Measurements from ENCODE around the gene TNPO2. TPM values are rescaled to one million over a fixed set of nuclear protein-coding genes. Genes with fewer than 3 reads are reported as not detected.

TNPO2 gene
- total and polyA plus RNA-seq, 2 of the 13 experiments (the other 11 are each of a cell fraction or from before 2014, with no cell fraction given): 31.7 to 61.0 TPM

DNA sequence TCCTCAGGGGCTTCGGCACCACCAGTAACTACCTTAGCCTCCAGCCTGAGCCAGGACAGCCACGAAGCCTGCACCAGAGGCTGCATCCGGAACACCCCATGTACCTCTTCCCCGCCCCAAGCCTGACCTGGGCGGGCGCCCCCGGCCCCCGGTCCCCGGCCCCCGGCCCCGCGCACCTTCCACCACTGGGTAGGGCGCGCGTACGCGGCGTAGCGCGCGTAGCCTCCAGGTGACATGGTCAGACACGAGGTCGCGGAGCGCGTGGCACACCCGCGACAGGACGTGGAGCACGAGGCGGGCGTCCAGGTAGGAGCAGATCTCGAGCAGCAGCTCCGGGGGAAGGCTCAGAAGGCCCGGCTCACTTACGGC, 27.8 kb downstream of the TNPO2 start:
- ATAC-seq (peak; percentile 45), DNase-seq (ENCODE audit: low spot score) (no peak), FAIRE-seq (no peak)
- in situ Hi-C loops (cut with HindIII; ENCODE audit: extremely low pct_ligation_motif_present, low pct_unique_long_range_greater_than_20kb): no loop called here
- no TSS peak for BruUV-seq (replicated peaks)
- CTCF ChIA-PET (ENCODE audit: low intra/inter-chr PET ratio, low total read pairs): no interaction called here
- H3K36me3 ChIP-seq (replicated peaks in 1 of 2; ENCODE audit: control insufficient read depth in 1 of 2, insufficient read depth in 2 of 2, low read length in 2 of 2): peaks cover 6 to 9% of the 10 kb centered on the region in 2 experiments; a peak in 3 of 5 replicates
- H3K4me1 ChIP-seq (ENCODE audit: insufficient read depth, low read length): peaks cover 16% of the 10 kb centered on the region
- no peaks in the 10 kb centered on the region for H3K9me3 ChIP-seq (ENCODE audit: low read length)
- intact Hi-C loops (cut with micrococcal nuclease; ENCODE audit: unreplicated experiment): no loop called here
- H3K4me2 ChIP-seq (ENCODE audit: low read depth, low read length): peak overlapping the region; percentile 86
- peak overlapping the region; percentile 81 for H3K9ac ChIP-seq (ENCODE audit: insufficient read depth, low read depth, low read length)
- H4K20me1 ChIP-seq (ENCODE audit: insufficient read depth, low read length): no peaks in the 10 kb centered on the region
- peaks cover 4% of the 10 kb centered on the region for H3K79me2 ChIP-seq (ENCODE audit: insufficient read depth, low read length)
- H3K4me3 ChIP-seq (replicated peaks in 1 of 3; ENCODE audit: insufficient read depth in 1 of 3, low read depth in 2 of 3, low read length in 3 of 3): peak overlapping the region; percentile 79 to 100 (median 92)
- no peaks in the 10 kb centered on the region; a peak in 1 of 5 replicates for H3K27me3 ChIP-seq (ENCODE audit: control insufficient read depth in 1 of 2, insufficient read depth in 2 of 2, low read length in 2 of 2)
- POLR2A ChIA-PET: interaction anchor here (1.0 to 2.5 kb wide), 6 partner anchors 10 to 38 kb away, joined by 3 to 9 read pairs (median 6); partner anchors contain the start of genes DHPS, TNPO2 and TRIR
- WGBS (ENCODE audit: low lambda C conversion rate): 4% methylated on average over 3 of the region's 36 CpGs
- no peak overlapping the region for H2AFZ ChIP-seq (ENCODE audit: low read length)
- H3K27ac ChIP-seq (ENCODE audit: extremely low read length, insufficient read depth, low read length): peak overlapping the region; percentile 76
- TF ChIP-seq, protein P1, sequence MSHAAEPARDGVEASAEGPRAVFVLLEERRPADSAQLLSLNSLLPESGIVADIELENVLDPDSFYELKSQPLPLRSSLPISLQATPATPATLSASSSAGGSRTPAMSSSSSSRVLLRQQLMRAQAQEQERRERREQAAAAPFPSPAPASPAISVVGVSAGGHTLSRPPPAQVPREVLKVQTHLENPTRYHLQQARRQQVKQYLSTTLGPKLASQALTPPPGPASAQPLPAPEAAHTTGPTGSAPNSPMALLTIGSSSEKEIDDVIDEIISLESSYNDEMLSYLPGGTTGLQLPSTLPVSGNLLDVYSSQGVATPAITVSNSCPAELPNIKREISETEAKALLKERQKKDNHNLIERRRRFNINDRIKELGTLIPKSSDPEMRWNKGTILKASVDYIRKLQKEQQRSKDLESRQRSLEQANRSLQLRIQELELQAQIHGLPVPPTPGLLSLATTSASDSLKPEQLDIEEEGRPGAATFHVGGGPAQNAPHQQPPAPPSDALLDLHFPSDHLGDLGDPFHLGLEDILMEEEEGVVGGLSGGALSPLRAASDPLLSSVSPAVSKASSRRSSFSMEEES (CRISPR knock-in tag; IDR thresholded peaks at IDR 0.05): no peak
- TF ChIP-seq, protein P2, sequence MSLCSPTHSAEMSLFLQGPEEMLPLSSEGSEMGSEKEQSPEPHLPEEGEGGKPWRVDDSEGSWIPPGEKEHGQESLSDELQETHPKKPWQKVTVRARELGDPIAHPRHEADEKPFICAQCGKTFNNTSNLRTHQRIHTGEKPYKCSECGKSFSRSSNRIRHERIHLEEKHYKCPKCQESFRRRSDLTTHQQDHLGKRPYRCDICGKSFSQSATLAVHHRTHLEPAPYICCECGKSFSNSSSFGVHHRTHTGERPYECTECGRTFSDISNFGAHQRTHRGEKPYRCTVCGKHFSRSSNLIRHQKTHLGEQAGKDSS (CRISPR knock-in tag; IDR thresholded peaks at IDR 0.05; ENCODE audit: borderline replicate concordance, low read depth): no peak
- TF ChIP-seq, protein P3, sequence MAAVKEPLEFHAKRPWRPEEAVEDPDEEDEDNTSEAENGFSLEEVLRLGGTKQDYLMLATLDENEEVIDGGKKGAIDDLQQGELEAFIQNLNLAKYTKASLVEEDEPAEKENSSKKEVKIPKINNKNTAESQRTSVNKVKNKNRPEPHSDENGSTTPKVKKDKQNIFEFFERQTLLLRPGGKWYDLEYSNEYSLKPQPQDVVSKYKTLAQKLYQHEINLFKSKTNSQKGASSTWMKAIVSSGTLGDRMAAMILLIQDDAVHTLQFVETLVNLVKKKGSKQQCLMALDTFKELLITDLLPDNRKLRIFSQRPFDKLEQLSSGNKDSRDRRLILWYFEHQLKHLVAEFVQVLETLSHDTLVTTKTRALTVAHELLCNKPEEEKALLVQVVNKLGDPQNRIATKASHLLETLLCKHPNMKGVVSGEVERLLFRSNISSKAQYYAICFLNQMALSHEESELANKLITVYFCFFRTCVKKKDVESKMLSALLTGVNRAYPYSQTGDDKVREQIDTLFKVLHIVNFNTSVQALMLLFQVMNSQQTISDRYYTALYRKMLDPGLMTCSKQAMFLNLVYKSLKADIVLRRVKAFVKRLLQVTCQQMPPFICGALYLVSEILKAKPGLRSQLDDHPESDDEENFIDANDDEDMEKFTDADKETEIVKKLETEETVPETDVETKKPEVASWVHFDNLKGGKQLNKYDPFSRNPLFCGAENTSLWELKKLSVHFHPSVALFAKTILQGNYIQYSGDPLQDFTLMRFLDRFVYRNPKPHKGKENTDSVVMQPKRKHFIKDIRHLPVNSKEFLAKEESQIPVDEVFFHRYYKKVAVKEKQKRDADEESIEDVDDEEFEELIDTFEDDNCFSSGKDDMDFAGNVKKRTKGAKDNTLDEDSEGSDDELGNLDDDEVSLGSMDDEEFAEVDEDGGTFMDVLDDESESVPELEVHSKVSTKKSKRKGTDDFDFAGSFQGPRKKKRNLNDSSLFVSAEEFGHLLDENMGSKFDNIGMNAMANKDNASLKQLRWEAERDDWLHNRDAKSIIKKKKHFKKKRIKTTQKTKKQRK (IDR thresholded peaks at IDR 0.05; ENCODE audit: low read length): no peak
- TF ChIP-seq ZNF501 (CRISPR knock-in tag; IDR thresholded peaks at IDR 0.05) (no peak), ZNF138 (CRISPR knock-in tag; IDR thresholded peaks at IDR 0.05; ENCODE audit: low read depth) (no peak), ZNF224 (CRISPR knock-in tag; IDR thresholded peaks at IDR 0.05) (no peak), MYC (CRISPR knock-in tag; IDR thresholded peaks at IDR 0.05; ENCODE audit: borderline replicate concordance) (peak; percentile 56; the same call in 1 of the 2 replicates), RBAK (CRISPR knock-in tag; IDR thresholded peaks at IDR 0.05) (no peak), ZNF34 (CRISPR knock-in tag; IDR thresholded peaks at IDR 0.05; ENCODE audit: borderline replicate concordance) (0 out of 2 replicates have a peak, but pooled peaks have one; percentile 43), ZNF781 (CRISPR knock-in tag; IDR thresholded peaks at IDR 0.05; ENCODE audit: borderline replicate concordance, not compliant biosample characterization) (no peak), MEIS2 (CRISPR knock-in tag; IDR thresholded peaks at IDR 0.05) (no peak)
- TF ChIP-seq, protein P4, sequence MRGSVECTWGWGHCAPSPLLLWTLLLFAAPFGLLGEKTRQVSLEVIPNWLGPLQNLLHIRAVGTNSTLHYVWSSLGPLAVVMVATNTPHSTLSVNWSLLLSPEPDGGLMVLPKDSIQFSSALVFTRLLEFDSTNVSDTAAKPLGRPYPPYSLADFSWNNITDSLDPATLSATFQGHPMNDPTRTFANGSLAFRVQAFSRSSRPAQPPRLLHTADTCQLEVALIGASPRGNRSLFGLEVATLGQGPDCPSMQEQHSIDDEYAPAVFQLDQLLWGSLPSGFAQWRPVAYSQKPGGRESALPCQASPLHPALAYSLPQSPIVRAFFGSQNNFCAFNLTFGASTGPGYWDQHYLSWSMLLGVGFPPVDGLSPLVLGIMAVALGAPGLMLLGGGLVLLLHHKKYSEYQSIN (CRISPR knock-in tag; IDR thresholded peaks at IDR 0.05; ENCODE audit: borderline replicate concordance): no peak
- TF ChIP-seq, protein P5, sequence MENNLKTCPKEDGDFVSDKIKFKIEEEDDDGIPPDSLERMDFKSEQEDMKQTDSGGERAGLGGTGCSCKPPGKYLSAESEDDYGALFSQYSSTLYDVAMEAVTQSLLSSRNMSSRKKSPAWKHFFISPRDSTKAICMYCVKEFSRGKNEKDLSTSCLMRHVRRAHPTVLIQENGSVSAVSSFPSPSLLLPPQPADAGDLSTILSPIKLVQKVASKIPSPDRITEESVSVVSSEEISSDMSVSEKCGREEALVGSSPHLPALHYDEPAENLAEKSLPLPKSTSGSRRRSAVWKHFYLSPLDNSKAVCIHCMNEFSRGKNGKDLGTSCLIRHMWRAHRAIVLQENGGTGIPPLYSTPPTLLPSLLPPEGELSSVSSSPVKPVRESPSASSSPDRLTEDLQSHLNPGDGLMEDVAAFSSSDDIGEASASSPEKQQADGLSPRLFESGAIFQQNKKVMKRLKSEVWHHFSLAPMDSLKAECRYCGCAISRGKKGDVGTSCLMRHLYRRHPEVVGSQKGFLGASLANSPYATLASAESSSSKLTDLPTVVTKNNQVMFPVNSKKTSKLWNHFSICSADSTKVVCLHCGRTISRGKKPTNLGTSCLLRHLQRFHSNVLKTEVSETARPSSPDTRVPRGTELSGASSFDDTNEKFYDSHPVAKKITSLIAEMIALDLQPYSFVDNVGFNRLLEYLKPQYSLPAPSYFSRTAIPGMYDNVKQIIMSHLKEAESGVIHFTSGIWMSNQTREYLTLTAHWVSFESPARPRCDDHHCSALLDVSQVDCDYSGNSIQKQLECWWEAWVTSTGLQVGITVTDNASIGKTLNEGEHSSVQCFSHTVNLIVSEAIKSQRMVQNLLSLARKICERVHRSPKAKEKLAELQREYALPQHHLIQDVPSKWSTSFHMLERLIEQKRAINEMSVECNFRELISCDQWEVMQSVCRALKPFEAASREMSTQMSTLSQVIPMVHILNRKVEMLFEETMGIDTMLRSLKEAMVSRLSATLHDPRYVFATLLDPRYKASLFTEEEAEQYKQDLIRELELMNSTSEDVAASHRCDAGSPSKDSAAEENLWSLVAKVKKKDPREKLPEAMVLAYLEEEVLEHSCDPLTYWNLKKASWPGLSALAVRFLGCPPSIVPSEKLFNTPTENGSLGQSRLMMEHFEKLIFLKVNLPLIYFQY (CRISPR knock-in tag; IDR thresholded peaks at IDR 0.05; ENCODE audit: borderline replicate concordance): no peak
